Ishikawa (cell line): ENCODE results near the gene AGAP2.

Experiments used
- CEBPB ChIP-seq: IDR thresholded peaks from 2 replicates; pipeline ENCODE4 v1.6.1; 2012
- CREB1 ChIP-seq: IDR thresholded peaks from 2 replicates; pipeline ENCODE4 v1.6.1; 2012; ENCODE audit warnings: low read depth
- EGR1 ChIP-seq: IDR thresholded peaks from 2 replicates; pipeline ENCODE4 v1.6.1; 2012
- EP300 ChIP-seq: IDR thresholded peaks from 2 replicates; pipeline ENCODE4 v1.6.1; 2012; ENCODE audit warnings: borderline replicate concordance
- FOXM1 ChIP-seq: IDR thresholded peaks from 2 replicates; pipeline ENCODE4 v1.6.1; 2012; ENCODE audit warnings: low read depth, borderline replicate concordance
- NFIC ChIP-seq: IDR thresholded peaks from 2 replicates; pipeline ENCODE4 v1.6.1; 2012
- RAD21 ChIP-seq: IDR thresholded peaks from 2 replicates; pipeline ENCODE4 v1.6.1; 2012; ENCODE audit warnings: low read depth
- REST ChIP-seq: IDR thresholded peaks from 2 replicates; pipeline ENCODE4 v1.6.1; 2012; ENCODE audit warnings: low read depth, mild to moderate bottlenecking
- TAF1 ChIP-seq: IDR thresholded peaks from 2 replicates; pipeline ENCODE4 v1.6.1; 2012; ENCODE audit warnings: low read depth, mild to moderate bottlenecking
- TCF12 ChIP-seq: IDR thresholded peaks from 2 replicates; pipeline ENCODE4 v1.6.1; 2012; ENCODE audit warnings: low read depth
- TEAD4 ChIP-seq: IDR thresholded peaks from 2 replicates; pipeline ENCODE4 v1.6.1; 2012
- YY1 ChIP-seq: IDR thresholded peaks from 2 replicates; pipeline ENCODE4 v1.6.1; 2012; ENCODE audit warnings: low read depth
- ZBTB7A ChIP-seq: IDR thresholded peaks from 2 replicates; pipeline ENCODE4 v1.6.1; 2012; ENCODE audit warnings: low read depth
- TF ChIP-seq, protein P1 (sequence below): IDR thresholded peaks from 2 replicates; pipeline ENCODE4 v1.6.1; 2012
- TF ChIP-seq, protein P2 (sequence below): IDR thresholded peaks from 2 replicates; pipeline ENCODE4 v1.6.1; 2012

AGAP2 gene

GRCh38 chr12:57750561-57751431, 12.3 kb upstream of the AGAP2 start:
- TF ChIP-seq TEAD4, result no peak
- TF ChIP-seq TCF12, result no peak
- no peak for TF ChIP-seq TAF1
- no peak for TF ChIP-seq REST

GRCh38 chr12:57749061-57749460, 10.5 kb upstream of the AGAP2 start:
- TF ChIP-seq EGR1 (no peak), EP300 (no peak), FOXM1 (no peak), ZBTB7A (no peak), REST (no peak), TEAD4 (no peak), TCF12 (no peak), RAD21 (no peak), CEBPB (no peak)
- TF ChIP-seq, protein P1, sequence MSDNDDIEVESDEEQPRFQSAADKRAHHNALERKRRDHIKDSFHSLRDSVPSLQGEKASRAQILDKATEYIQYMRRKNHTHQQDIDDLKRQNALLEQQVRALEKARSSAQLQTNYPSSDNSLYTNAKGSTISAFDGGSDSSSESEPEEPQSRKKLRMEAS, result no peak

DNA sequence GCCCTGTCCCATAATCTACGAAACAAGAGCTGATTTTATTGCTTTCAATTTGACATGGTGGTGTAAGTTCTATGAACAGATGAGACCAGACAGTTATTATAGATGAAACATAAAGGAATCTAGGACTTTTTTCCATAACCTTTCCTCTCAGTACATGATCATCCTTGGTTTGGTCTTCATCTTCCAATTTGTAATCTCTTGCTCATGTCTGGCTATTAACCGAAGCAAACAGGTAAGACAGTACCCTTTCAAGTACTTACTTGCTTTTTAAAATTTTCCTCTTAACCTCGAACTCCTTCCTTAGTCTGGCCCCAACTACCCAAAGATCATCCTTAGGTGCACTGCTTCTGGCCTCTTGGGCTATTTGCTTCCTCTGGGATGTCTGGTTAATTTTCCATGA, 7.5 kb upstream of the AGAP2 start:
- TF ChIP-seq, protein P2, sequence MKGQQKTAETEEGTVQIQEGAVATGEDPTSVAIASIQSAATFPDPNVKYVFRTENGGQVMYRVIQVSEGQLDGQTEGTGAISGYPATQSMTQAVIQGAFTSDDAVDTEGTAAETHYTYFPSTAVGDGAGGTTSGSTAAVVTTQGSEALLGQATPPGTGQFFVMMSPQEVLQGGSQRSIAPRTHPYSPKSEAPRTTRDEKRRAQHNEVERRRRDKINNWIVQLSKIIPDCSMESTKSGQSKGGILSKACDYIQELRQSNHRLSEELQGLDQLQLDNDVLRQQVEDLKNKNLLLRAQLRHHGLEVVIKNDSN, result no peak
- TF ChIP-seq RAD21, result no peak
- TF ChIP-seq, protein P1, result no peak
- TF ChIP-seq TAF1, result no peak
- TF ChIP-seq CEBPB, result no peak
- no peak for TF ChIP-seq ZBTB7A
- no peak for TF ChIP-seq FOXM1
- no peak for TF ChIP-seq YY1
- TF ChIP-seq NFIC, result no peak
- no peak for TF ChIP-seq REST
- no peak for TF ChIP-seq EGR1
- TF ChIP-seq TEAD4, result no peak
- no peak for TF ChIP-seq CREB1
- TF ChIP-seq TCF12, result no peak
- no peak for TF ChIP-seq EP300

DNA sequence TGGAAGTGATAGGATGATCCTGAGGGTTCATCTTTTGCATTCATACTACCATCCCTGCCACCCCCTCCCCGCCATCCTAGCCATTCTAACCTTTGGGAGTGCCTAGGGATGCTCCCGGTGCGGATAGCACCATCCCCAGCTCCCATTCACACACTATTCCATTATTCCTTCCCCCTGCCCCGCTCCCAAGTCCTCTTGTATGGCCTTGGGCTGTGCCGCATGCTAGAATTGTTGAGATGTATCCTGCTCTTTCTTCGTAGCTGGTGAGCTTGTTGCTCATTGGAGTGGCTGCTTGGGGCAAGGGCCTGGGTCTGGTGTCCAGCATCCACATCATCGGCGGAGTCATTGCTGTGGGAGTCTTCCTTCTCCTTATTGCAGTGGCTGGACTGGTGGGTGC, 6.9 kb upstream of the AGAP2 start:
- peak; percentile 6; the same call in 1 of the 2 replicates for TF ChIP-seq TCF12
- no peak for TF ChIP-seq EGR1

- TF ChIP-seq TCF12 (peak; percentile 19; the same call in 1 of the 2 replicates), YY1 (0 out of 2 replicates have a peak, but pooled peaks have one; percentile 12), RAD21 (no peak), NFIC (peak; percentile 55; the same call in 1 of the 2 replicates), REST (no peak), TAF1 (no peak; the same call in 1 of the 2 replicates), ZBTB7A (peak; percentile 91), FOXM1 (peak; percentile 36; the same call in 1 of the 2 replicates), EGR1 (peak; percentile 60; the same call in 1 of the 2 replicates), CREB1 (peak; percentile 55; the same call in 1 of the 2 replicates), EP300 (0 out of 2 replicates have a peak, but pooled peaks have one; percentile 5), TEAD4 (peak; percentile 39), CEBPB (no peak)
- TF ChIP-seq, protein P1, result peak; percentile 87
- TF ChIP-seq, protein P2, result no peak
These were observed 6.4 kb upstream of the AGAP2 start, which contains the start of gene TSPAN31 for GRCh38 chr12:57744777-57745484. TSS of gene TSPAN31 (plus strand) at chr12:57745039. CDS start at chr12:57745155, 116 bp downstream.
